ENCODE results near the gene CCSER1. TPM values are rescaled to one million over a fixed set of nuclear protein-coding genes. Genes with fewer than 3 reads are reported as not detected.

The CCSER1 gene
- total and polyA plus RNA-seq, 2 donors (not counting 1 experiment from before 2014, with no cell fraction given), result 10.7 to 39.5 TPM

DNA sequence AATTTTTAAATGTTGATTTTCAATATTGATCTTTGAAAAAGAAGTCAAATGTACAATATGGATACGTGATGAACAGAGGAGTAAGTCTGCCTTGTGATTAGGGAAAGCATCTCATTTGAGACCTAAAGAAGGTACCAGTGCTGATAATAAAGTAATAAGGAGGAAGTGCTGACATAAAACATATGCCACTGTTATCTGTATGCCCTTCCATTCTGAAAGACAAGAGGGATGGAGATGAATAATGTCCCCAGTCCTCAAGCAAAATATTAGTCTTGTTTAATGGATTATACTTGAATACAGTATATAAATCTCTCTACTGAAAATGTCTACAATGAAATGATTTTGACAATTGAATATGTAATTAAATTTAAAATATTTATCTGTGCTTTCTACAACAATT is 58.2 kb downstream of the CCSER1 start:
- peaks cover 12% of the 10 kb centered on the region for H3K4me1 Mint-ChIP-seq
- ATAC-seq (ENCODE audit: low read depth) (no peak), DNase-seq (no peak)
- H3K27ac Mint-ChIP-seq, result no peak overlapping the region
- Histone ChIP-seq H3K27me3 (replicated peaks in 1 of 4; ENCODE audit: control extremely low read depth in 1 of 4, control insufficient read depth in 3 of 4, insufficient read depth in 4 of 4, low read length in 3 of 4) (no peaks in the 10 kb centered on the region), H3K4me1 (ENCODE audit: control insufficient read depth in 2 of 2, insufficient read depth in 2 of 2, low read length in 2 of 2) (peaks cover 0 to 8% of the 10 kb centered on the region in 2 donors), H3K27ac (ENCODE audit: low read length in 2 of 2) (no peak overlapping the region), H3K9ac (ENCODE audit: low read length) (no peak overlapping the region), H3K4me2 (replicated peaks; ENCODE audit: low read depth, low read length, poor library complexity, severe bottlenecking) (no peak overlapping the region), H3K9me3 (ENCODE audit: control extremely low read depth in 1 of 3, control insufficient read depth in 2 of 3, insufficient read depth in 1 of 3, low read length in 2 of 3) (no peaks in the 10 kb centered on the region), H3K36me3 (replicated peaks in 1 of 2; ENCODE audit: control extremely low read depth in 1 of 2, control insufficient read depth in 1 of 2, extremely low read depth in 1 of 2, insufficient read depth in 2 of 2, low read length in 1 of 2) (no peaks in the 10 kb centered on the region), H3K4me3 (ENCODE audit: control extremely low read depth in 1 of 5, extremely low read depth in 1 of 5, insufficient read depth in 1 of 5, low read depth in 2 of 5, low read length in 4 of 5) (no peak overlapping the region), H2AFZ (ENCODE audit: insufficient read depth, low read depth, low read length, poor library complexity, severe bottlenecking) (no peak overlapping the region), H3K79me2 (ENCODE audit: control insufficient read depth, insufficient read depth, low read length) (peaks cover 22% of the 10 kb centered on the region), H4K20me1 (ENCODE audit: control insufficient read depth, insufficient read depth, low read length, poor library complexity, severe bottlenecking) (no peaks in the 10 kb centered on the region)
- no peaks in the 10 kb centered on the region for H3K27me3 Mint-ChIP-seq
- intact Hi-C loops (cut with micrococcal nuclease), result no loop called here
- 100% methylated on average over 1 of the region's 1 CpG for WGBS (ENCODE audit: insufficient coverage)
- no peak for TF ChIP-seq EZH2 (IDR thresholded peaks at IDR 0.05; ENCODE audit: borderline replicate concordance, insufficient read depth, low read depth, low read length, poor library complexity, severe bottlenecking)
- H3K4me3 Mint-ChIP-seq, result no peak overlapping the region
- CTCF ChIA-PET, result no interaction called here
- no peaks in the 10 kb centered on the region for H3K9me3 Mint-ChIP-seq (ENCODE audit: insufficient read depth)
- POLR2A ChIA-PET, result no interaction called here

- no peak for TF ChIP-seq EZH2 (IDR thresholded peaks at IDR 0.05; ENCODE audit: borderline replicate concordance, insufficient read depth, low read depth, low read length, poor library complexity, severe bottlenecking)
- TF ChIP-seq, protein P1, sequence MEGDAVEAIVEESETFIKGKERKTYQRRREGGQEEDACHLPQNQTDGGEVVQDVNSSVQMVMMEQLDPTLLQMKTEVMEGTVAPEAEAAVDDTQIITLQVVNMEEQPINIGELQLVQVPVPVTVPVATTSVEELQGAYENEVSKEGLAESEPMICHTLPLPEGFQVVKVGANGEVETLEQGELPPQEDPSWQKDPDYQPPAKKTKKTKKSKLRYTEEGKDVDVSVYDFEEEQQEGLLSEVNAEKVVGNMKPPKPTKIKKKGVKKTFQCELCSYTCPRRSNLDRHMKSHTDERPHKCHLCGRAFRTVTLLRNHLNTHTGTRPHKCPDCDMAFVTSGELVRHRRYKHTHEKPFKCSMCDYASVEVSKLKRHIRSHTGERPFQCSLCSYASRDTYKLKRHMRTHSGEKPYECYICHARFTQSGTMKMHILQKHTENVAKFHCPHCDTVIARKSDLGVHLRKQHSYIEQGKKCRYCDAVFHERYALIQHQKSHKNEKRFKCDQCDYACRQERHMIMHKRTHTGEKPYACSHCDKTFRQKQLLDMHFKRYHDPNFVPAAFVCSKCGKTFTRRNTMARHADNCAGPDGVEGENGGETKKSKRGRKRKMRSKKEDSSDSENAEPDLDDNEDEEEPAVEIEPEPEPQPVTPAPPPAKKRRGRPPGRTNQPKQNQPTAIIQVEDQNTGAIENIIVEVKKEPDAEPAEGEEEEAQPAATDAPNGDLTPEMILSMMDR (IDR thresholded peaks at IDR 0.05), result no peak
- intact Hi-C loops (cut with micrococcal nuclease), result no loop called here
- CTCF ChIA-PET, result no interaction called here
These were observed 59.0 kb downstream of the CCSER1 start for GRCh38 chr4:90186229-90186628.

More at GRCh38 chr4:90186229-90186628, 59.0 kb downstream of the CCSER1 start:
- Histone ChIP-seq H3K79me2 (ENCODE audit: control insufficient read depth, insufficient read depth, low read length) (peaks cover 22% of the 10 kb centered on the region), H3K4me2 (replicated peaks; ENCODE audit: low read depth, low read length, poor library complexity, severe bottlenecking) (no peak overlapping the region), H3K27me3 (replicated peaks in 1 of 4; ENCODE audit: control extremely low read depth in 1 of 4, control insufficient read depth in 3 of 4, insufficient read depth in 4 of 4, low read length in 3 of 4) (no peaks in the 10 kb centered on the region), H3K36me3 (replicated peaks in 1 of 2; ENCODE audit: control extremely low read depth in 1 of 2, control insufficient read depth in 1 of 2, extremely low read depth in 1 of 2, insufficient read depth in 2 of 2, low read length in 1 of 2) (no peaks in the 10 kb centered on the region), H4K20me1 (ENCODE audit: control insufficient read depth, insufficient read depth, low read length, poor library complexity, severe bottlenecking) (no peaks in the 10 kb centered on the region), H2AFZ (ENCODE audit: insufficient read depth, low read depth, low read length, poor library complexity, severe bottlenecking) (no peak overlapping the region), H3K9me3 (ENCODE audit: control extremely low read depth in 1 of 3, control insufficient read depth in 2 of 3, insufficient read depth in 1 of 3, low read length in 2 of 3) (no peaks in the 10 kb centered on the region), H3K4me3 (ENCODE audit: control extremely low read depth in 1 of 5, extremely low read depth in 1 of 5, insufficient read depth in 1 of 5, low read depth in 2 of 5, low read length in 4 of 5) (no peak overlapping the region), H3K9ac (ENCODE audit: low read length) (no peak overlapping the region), H3K4me1 (ENCODE audit: control insufficient read depth in 2 of 2, insufficient read depth in 2 of 2, low read length in 2 of 2) (peaks cover 0 to 8% of the 10 kb centered on the region in 2 donors), H3K27ac (ENCODE audit: low read length in 2 of 2) (no peak overlapping the region)
- no peak overlapping the region for H3K27ac Mint-ChIP-seq
- ATAC-seq (ENCODE audit: low read depth) (no peak), DNase-seq (no peak)
- POLR2A ChIA-PET, result no interaction called here
- WGBS (ENCODE audit: insufficient coverage), result no CpG with 5 or more reads among the region's 1 CpG
- H3K4me3 Mint-ChIP-seq, result no peak overlapping the region
- H3K4me1 Mint-ChIP-seq, result peaks cover 12% of the 10 kb centered on the region
- H3K27me3 Mint-ChIP-seq, result no peaks in the 10 kb centered on the region
- no peaks in the 10 kb centered on the region for H3K9me3 Mint-ChIP-seq (ENCODE audit: insufficient read depth)

Data from B cell (primary cell).